Tibial nerve (tissue), 4 donors: ENCODE results near the gene GRK1. TPM values are rescaled to one million over a fixed set of nuclear protein-coding genes. Genes with fewer than 3 reads are reported as not detected.
A peak's percentile ranks its signal among the peaks of the same experiment; 100 is the strongest.

ENCODE experiments used
- DNase-seq, 2 donors: peaks; one replicate each; pipeline ENCODE4 v3.0.0-alpha.2; 2019; ENCODE audit warnings: low spot score in 2 of 2
- H3K27ac ChIP-seq, 4 donors: fragments of 200-600 bp; sonication (generic) in 3 of 4; one replicate each; pipeline ENCODE4 v1.5.1; 2017 to 2019; ENCODE audit warnings: mild to moderate bottlenecking in 1 of 4
- H3K27me3 ChIP-seq, 2 donors: fragments of 200-600 bp; sonication (generic) in 1 of 2; one replicate each; pipeline versions ENCODE4 v1.5.1 to v1.6.0; 2017 to 2019
- H3K36me3 ChIP-seq, 3 donors: fragments of 200-600 bp; sonication (generic); one replicate each; pipeline ENCODE4 v1.5.1; 2018 to 2019
- H3K4me1 ChIP-seq, 4 donors: fragments of 200-600 bp; sonication (generic) in 3 of 4; one replicate each; pipeline ENCODE4 v1.5.1; 2017 to 2019
- H3K4me3 ChIP-seq, 4 donors: fragments of 200-600 bp; sonication (generic) in 3 of 4; one replicate each; pipeline ENCODE4 v1.5.1; 2017 to 2019; ENCODE audit warnings: mild to moderate bottlenecking in 1 of 4, moderate library complexity in 1 of 4
- H3K9me3 ChIP-seq, 4 donors: fragments of 200-600 bp; sonication (generic) in 3 of 4; one replicate each; pipeline ENCODE4 v1.5.1; 2017 to 2019
- CTCF ChIP-seq, 5 experiments: fragments of 200-600 bp in 3 of 5; fragments of 450-650 bp in 2 of 5; sonication (generic) in 3 of 5; IDR thresholded peaks; one replicate each; pipeline ENCODE4 v1.5.1; 2016 to 2019; ENCODE audit warnings: antibody characterized with exemption in 5 of 5, mild to moderate bottlenecking in 3 of 5, moderate library complexity in 2 of 5
- EP300 ChIP-seq, 2 donors: sonication (generic); formaldehyde crosslinking; IDR thresholded peaks; one replicate each; pipeline ENCODE4 v1.6.1; 2017; ENCODE audit warnings: antibody characterized with exemption in 2 of 2, mild to moderate bottlenecking in 1 of 2
- POLR2A ChIP-seq, 2 donors: fragments of 450-650 bp; IDR thresholded peaks; one replicate each; pipeline ENCODE4 v1.6.1; 2017; ENCODE audit warnings: antibody characterized with exemption in 2 of 2, mild to moderate bottlenecking in 2 of 2, moderate library complexity in 2 of 2
- whole genome bisulfite sequencing, 2 donors: methylation state at CpG; one replicate each; pipeline ENCODE4 v1.1.5; 2018; 5-methylcytosine and 5-hydroxymethylcytosine counted together
- total RNA-seq, 4 donors: library from RNA; depleted of rRNA; stranded (reverse); fragments of >200 nt; gene quantifications; one replicate each; pipeline ENCODE4 v1.1.0, GENCODE V29; 2016

Gene GRK1
- total RNA-seq, 4 donors from 2014 or later: not detected

DNA sequence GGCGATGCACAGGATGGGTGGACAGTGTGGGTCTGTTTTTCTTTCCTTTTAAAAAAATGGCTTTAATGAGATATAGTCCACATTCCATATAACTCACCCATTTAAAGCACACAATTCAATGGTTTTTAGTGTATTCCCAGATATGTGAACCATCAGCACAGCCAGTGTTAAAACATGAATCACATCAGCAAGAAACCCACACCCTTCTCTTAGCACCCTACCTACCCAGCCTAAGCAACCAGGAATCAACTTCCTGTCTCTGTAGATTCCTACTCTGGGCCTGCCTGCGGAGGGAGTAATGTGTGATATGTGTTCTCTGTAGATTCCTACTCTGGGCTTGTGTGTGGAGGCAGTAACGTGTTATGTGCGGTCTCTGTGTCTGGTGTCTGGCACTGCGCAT is 103.9 kb downstream of the GRK1 start:
- Histone ChIP-seq H3K9me3 (no peaks in the 10 kb centered on the region), H3K4me1 (no peaks in the 10 kb centered on the region), H3K4me3 (no peak overlapping the region), H3K27ac (no peak overlapping the region), H3K27me3 (peaks cover 0 to 12% of the 10 kb centered on the region in 2 donors), H3K36me3 (peaks cover 0 to 24% (median 0%) of the 10 kb centered on the region in 3 donors)
- 90 to 93% methylated on average over 5 of the region's 5 CpGs for WGBS, 2 donors
- DNase-seq: no peak
- TF ChIP-seq EP300 (IDR thresholded peaks at IDR 0.05) (no peak), CTCF (IDR thresholded peaks at IDR 0.05) (no peak), POLR2A (IDR thresholded peaks at IDR 0.05) (no peak)

- DNase-seq: no peak
- peaks cover 0 to 20% of the 10 kb centered on the region in 2 donors for H3K27me3 ChIP-seq
- H3K27ac ChIP-seq: no peak overlapping the region
- WGBS, 2 donors: 71 to 74% methylated on average over 4 of the region's 4 CpGs
- no peaks in the 10 kb centered on the region for H3K4me1 ChIP-seq
- no peaks in the 10 kb centered on the region for H3K9me3 ChIP-seq
- no peak for TF ChIP-seq POLR2A (IDR thresholded peaks at IDR 0.05)
- peaks cover 0 to 24% (median 0%) of the 10 kb centered on the region in 3 donors for H3K36me3 ChIP-seq
- no peak overlapping the region for H3K4me3 ChIP-seq
Observed at GRCh38 chr13:113771709-113772331, 104.8 kb downstream of the GRK1 start.

- Histone ChIP-seq H3K9me3 (no peaks in the 10 kb centered on the region), H3K36me3 (peaks cover 0 to 11% (median 0%) of the 10 kb centered on the region in 3 donors), H3K4me3 (no peak overlapping the region), H3K4me1 (no peaks in the 10 kb centered on the region), H3K27ac (no peak overlapping the region), H3K27me3 (peaks cover 0 to 31% of the 10 kb centered on the region in 2 donors)
- WGBS, 2 donors: 72 to 85% methylated on average over 9 of the region's 9 CpGs
- DNase-seq: no peak
- TF ChIP-seq POLR2A (IDR thresholded peaks at IDR 0.05) (no peak), EP300 (IDR thresholded peaks at IDR 0.05) (peak in 1 of 2 donors; percentile 39)
Observed at GRCh38 chr13:113774177-113775107, 107.4 kb downstream of the GRK1 start.

DNA sequence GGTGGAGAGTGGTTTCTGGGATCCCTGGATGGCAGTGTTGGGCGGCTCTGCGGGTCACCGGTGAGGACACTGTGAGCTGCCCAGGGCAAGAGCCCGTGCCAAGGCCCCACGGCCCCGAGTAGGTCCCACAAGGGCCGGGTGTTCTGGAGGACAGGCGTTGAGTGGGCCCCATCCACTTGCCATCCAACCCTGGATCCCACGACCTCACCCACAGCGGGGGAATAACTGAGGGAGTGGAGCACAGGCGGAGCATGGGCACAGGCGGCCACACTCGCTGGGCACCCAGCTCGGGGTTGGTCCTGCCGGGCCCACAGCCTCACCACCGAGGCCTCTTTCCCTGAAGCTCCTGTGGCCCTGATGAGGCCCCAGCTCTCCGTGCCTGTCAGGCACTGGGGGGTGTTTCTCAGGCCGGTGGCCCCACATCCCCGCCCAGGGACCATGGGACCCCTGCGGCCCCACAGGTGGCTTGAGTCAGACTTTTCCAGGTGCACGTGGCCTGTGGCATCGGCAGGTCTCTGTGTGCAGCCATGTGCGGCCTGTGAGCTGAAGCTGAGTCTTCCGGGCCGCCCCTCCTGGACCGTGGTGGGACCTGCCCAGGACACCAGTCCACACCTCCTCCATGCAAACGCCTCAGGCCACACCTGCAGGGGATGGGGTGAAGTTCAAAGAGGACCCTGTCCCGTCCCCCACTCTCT is 108.6 kb downstream of the GRK1 start:
- WGBS, 2 donors: 87% methylated on average over 10 to 11 of the region's 28 CpGs
- DNase-seq: no peak

DNA sequence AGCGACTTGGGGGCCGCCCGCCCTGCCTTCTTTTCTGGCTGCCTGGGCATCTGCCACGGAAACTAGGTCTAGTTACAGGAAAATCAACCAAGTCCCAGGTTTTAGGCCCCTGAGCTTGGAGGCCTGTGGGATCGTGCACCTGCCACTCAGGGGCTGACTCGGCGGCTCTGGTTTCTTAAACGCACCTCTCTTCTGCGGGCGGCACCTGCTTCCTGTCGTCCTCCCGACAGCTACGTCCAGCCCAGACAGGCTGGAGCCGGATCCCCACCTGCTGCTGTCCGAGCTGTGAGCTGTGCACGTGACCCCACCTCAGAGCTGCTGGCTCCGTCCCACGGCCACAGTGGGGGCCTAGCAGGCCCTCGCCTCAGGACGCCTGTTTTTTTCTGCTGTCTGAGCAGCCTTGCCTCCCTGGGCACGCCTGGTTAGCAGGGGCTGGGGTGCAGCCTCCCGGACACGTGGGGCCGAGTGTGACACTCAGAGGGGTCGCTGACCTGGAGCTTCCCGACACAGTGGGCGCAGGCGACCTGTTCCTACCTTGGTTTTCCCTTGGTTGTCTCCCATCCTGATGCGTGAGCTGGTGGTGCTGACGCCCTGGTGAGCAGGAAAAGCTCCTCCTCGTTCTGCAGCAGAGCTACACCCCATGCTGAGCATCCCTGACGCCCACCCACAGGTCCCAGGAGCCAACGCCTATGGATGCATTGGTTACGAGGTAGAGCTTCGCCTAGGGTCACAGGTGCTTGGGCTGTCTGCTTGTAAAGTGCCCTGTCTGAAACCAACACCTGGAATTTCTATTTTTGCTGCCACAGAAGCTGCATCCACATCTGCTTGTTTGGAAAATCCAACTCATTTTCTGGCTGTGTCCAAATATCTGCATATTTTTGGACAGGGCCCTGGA is 109.5 kb downstream of the GRK1 start:
- Histone ChIP-seq H3K9me3 (no peaks in the 10 kb centered on the region), H3K4me1 (no peaks in the 10 kb centered on the region), H3K4me3 (no peak overlapping the region), H3K27me3 (peaks cover 0 to 31% of the 10 kb centered on the region in 2 donors), H3K27ac (no peak overlapping the region), H3K36me3 (no peaks in the 10 kb centered on the region)
- TF ChIP-seq CTCF (IDR thresholded peaks at IDR 0.05): no peak
- no peak for TF ChIP-seq EP300 (IDR thresholded peaks at IDR 0.05)
- TF ChIP-seq POLR2A (IDR thresholded peaks at IDR 0.05): no peak
- no peak for DNase-seq
- WGBS, 2 donors: 79 to 80% methylated on average over 16 to 35 of the region's 35 CpGs

More for the DNA sequence above, 108.6 kb downstream of the GRK1 start:
- TF ChIP-seq EP300 (IDR thresholded peaks at IDR 0.05) (no peak), CTCF (IDR thresholded peaks at IDR 0.05) (no peak), POLR2A (IDR thresholded peaks at IDR 0.05) (no peak)
- H3K36me3 ChIP-seq: peaks cover 0 to under 1% (median 0%) of the 10 kb centered on the region in 3 donors
- H3K4me1 ChIP-seq: no peaks in the 10 kb centered on the region
- H3K27ac ChIP-seq: no peak overlapping the region
- no peak overlapping the region for H3K4me3 ChIP-seq
- no peaks in the 10 kb centered on the region for H3K9me3 ChIP-seq
- peaks cover 0 to 31% of the 10 kb centered on the region in 2 donors for H3K27me3 ChIP-seq
